ENCODE data around the gene TASP1.

- TF ChIP-seq CTCF (IDR thresholded peaks at IDR 0.05; ENCODE audit: poor library complexity, severe bottlenecking) (no peak), RAD21 (conservative IDR thresholded peaks at IDR 0.05) (no peak), TAF1 (IDR thresholded peaks at IDR 0.05; ENCODE audit: low read depth) (no peak), SMC3 (conservative IDR thresholded peaks at IDR 0.05; ENCODE audit: poor library complexity) (no peak), POLR2AphosphoS5 (IDR thresholded peaks at IDR 0.05) (no peak), EZH2 (IDR thresholded peaks at IDR 0.05; ENCODE audit: borderline replicate concordance, insufficient read depth, low read length, poor library complexity, severe bottlenecking) (no peak), MXI1 (conservative IDR thresholded peaks at IDR 0.05; ENCODE audit: poor library complexity, severe bottlenecking) (no peak), EP300 (conservative IDR thresholded peaks at IDR 0.05; ENCODE audit: poor library complexity, severe bottlenecking) (no peak)
Measured at GRCh38 chr20:13474467-13474866, 164.3 kb downstream of the TASP1 start.

Measured in neural cell (in vitro differentiated cells).